WTC11 (cell line): ENCODE data around the gene GSG1L.

Experiments used
- GTF2I ChIP-seq: fragments of 250-450 bp; sonication (Bioruptor Pico); conservative IDR thresholded peaks from 2 replicates; pipeline ENCODE4 v1.4.0; 2021; ENCODE audit warnings: mild to moderate bottlenecking
- JUN ChIP-seq: sonication (generic); formaldehyde crosslinking; IDR thresholded peaks from 2 replicates; pipeline ENCODE4 v1.8.0; 2023; ENCODE audit warnings: mild to moderate bottlenecking, missing genetic modification reagents
- MYBL2 ChIP-seq: sonication (generic); formaldehyde crosslinking; IDR thresholded peaks from 2 replicates; pipeline ENCODE4 v1.8.1; 2023; ENCODE audit warnings: mild to moderate bottlenecking, moderate library complexity, missing genetic modification reagents
- NFYB ChIP-seq: sonication (generic); formaldehyde crosslinking; conservative IDR thresholded peaks from 2 replicates; pipeline ENCODE4 v1.8.0; 2022; ENCODE audit warnings: low read depth, missing genetic modification reagents
- TF ChIP-seq, protein P1 (sequence below): sonication (generic); formaldehyde crosslinking; IDR thresholded peaks from 2 replicates; pipeline ENCODE4 v1.8.0; 2022; ENCODE audit warnings: mild to moderate bottlenecking, missing genetic modification reagents
- TF ChIP-seq, protein P2 (sequence below): sonication (generic); formaldehyde crosslinking; IDR thresholded peaks from 2 replicates; pipeline ENCODE4 v1.8.0; 2023; ENCODE audit warnings: missing genetic modification reagents
- TF ChIP-seq, protein P3 (sequence below): sonication (generic); formaldehyde crosslinking; IDR thresholded peaks from 2 replicates; pipeline ENCODE4 v1.8.0; 2022; ENCODE audit warnings: missing genetic modification reagents
- TF ChIP-seq, protein P4 (sequence below): fragments of 200-600 bp; IDR thresholded peaks from 2 replicates; pipeline ENCODE4 v1.8.0; 2022; ENCODE audit warnings: antibody characterized with exemption
- TF ChIP-seq, protein P5 (sequence below): sonication (generic); formaldehyde crosslinking; IDR thresholded peaks from 2 replicates; pipeline ENCODE4 v1.8.1; 2023; ENCODE audit warnings: mild to moderate bottlenecking, missing genetic modification reagents, moderate library complexity
- TF ChIP-seq, protein P6 (sequence below): sonication (generic); formaldehyde crosslinking; IDR thresholded peaks from 2 replicates; pipeline ENCODE4 v1.8.1; 2023; ENCODE audit warnings: mild to moderate bottlenecking, missing genetic modification reagents
- TF ChIP-seq, protein P7 (sequence below): fragments of 250-450 bp; sonication (Bioruptor Pico); IDR thresholded peaks from 2 replicates; pipeline ENCODE4 v1.9.0; 2021; ENCODE audit warnings: mild to moderate bottlenecking, borderline replicate concordance

DNA sequence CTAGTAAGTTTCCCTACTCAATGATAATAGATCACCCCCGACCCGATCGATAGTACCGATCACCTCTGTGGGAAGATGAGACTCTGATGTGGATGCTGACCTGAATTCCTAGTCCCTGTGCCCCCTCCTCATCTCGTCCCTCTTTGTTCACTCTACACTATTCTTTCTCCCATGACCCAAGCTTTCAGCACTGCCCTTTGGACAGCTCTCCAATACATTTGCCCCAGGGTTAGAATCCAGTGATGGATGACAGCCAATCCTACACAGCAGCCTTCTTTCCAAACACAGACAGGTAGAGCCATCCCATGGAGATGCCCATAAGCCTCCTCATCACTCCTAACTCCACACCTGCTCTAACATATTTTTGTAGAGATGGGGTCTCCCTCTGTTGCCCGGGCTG lies 141.1 kb downstream of the GSG1L start:
- TF ChIP-seq, protein P1, sequence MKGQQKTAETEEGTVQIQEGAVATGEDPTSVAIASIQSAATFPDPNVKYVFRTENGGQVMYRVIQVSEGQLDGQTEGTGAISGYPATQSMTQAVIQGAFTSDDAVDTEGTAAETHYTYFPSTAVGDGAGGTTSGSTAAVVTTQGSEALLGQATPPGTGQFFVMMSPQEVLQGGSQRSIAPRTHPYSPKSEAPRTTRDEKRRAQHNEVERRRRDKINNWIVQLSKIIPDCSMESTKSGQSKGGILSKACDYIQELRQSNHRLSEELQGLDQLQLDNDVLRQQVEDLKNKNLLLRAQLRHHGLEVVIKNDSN (CRISPR knock-in tag): no peak
- TF ChIP-seq, protein P2, sequence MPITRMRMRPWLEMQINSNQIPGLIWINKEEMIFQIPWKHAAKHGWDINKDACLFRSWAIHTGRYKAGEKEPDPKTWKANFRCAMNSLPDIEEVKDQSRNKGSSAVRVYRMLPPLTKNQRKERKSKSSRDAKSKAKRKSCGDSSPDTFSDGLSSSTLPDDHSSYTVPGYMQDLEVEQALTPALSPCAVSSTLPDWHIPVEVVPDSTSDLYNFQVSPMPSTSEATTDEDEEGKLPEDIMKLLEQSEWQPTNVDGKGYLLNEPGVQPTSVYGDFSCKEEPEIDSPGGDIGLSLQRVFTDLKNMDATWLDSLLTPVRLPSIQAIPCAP (CRISPR knock-in tag): no peak
- TF ChIP-seq, protein P3, sequence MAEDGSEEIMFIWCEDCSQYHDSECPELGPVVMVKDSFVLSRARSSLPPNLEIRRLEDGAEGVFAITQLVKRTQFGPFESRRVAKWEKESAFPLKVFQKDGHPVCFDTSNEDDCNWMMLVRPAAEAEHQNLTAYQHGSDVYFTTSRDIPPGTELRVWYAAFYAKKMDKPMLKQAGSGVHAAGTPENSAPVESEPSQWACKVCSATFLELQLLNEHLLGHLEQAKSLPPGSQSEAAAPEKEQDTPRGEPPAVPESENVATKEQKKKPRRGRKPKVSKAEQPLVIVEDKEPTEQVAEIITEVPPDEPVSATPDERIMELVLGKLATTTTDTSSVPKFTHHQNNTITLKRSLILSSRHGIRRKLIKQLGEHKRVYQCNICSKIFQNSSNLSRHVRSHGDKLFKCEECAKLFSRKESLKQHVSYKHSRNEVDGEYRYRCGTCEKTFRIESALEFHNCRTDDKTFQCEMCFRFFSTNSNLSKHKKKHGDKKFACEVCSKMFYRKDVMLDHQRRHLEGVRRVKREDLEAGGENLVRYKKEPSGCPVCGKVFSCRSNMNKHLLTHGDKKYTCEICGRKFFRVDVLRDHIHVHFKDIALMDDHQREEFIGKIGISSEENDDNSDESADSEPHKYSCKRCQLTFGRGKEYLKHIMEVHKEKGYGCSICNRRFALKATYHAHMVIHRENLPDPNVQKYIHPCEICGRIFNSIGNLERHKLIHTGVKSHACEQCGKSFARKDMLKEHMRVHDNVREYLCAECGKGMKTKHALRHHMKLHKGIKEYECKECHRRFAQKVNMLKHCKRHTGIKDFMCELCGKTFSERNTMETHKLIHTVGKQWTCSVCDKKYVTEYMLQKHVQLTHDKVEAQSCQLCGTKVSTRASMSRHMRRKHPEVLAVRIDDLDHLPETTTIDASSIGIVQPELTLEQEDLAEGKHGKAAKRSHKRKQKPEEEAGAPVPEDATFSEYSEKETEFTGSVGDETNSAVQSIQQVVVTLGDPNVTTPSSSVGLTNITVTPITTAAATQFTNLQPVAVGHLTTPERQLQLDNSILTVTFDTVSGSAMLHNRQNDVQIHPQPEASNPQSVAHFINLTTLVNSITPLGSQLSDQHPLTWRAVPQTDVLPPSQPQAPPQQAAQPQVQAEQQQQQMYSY (CRISPR knock-in tag): no peak
- TF ChIP-seq MYBL2 (CRISPR knock-in tag) (no peak), NFYB (CRISPR knock-in tag) (no peak), JUN (CRISPR knock-in tag) (no peak), GTF2I (no peak)
- TF ChIP-seq, protein P4, sequence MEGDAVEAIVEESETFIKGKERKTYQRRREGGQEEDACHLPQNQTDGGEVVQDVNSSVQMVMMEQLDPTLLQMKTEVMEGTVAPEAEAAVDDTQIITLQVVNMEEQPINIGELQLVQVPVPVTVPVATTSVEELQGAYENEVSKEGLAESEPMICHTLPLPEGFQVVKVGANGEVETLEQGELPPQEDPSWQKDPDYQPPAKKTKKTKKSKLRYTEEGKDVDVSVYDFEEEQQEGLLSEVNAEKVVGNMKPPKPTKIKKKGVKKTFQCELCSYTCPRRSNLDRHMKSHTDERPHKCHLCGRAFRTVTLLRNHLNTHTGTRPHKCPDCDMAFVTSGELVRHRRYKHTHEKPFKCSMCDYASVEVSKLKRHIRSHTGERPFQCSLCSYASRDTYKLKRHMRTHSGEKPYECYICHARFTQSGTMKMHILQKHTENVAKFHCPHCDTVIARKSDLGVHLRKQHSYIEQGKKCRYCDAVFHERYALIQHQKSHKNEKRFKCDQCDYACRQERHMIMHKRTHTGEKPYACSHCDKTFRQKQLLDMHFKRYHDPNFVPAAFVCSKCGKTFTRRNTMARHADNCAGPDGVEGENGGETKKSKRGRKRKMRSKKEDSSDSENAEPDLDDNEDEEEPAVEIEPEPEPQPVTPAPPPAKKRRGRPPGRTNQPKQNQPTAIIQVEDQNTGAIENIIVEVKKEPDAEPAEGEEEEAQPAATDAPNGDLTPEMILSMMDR: no peak
- TF ChIP-seq, protein P5, sequence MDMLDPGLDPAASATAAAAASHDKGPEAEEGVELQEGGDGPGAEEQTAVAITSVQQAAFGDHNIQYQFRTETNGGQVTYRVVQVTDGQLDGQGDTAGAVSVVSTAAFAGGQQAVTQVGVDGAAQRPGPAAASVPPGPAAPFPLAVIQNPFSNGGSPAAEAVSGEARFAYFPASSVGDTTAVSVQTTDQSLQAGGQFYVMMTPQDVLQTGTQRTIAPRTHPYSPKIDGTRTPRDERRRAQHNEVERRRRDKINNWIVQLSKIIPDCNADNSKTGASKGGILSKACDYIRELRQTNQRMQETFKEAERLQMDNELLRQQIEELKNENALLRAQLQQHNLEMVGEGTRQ (CRISPR knock-in tag): no peak
- TF ChIP-seq, protein P6, sequence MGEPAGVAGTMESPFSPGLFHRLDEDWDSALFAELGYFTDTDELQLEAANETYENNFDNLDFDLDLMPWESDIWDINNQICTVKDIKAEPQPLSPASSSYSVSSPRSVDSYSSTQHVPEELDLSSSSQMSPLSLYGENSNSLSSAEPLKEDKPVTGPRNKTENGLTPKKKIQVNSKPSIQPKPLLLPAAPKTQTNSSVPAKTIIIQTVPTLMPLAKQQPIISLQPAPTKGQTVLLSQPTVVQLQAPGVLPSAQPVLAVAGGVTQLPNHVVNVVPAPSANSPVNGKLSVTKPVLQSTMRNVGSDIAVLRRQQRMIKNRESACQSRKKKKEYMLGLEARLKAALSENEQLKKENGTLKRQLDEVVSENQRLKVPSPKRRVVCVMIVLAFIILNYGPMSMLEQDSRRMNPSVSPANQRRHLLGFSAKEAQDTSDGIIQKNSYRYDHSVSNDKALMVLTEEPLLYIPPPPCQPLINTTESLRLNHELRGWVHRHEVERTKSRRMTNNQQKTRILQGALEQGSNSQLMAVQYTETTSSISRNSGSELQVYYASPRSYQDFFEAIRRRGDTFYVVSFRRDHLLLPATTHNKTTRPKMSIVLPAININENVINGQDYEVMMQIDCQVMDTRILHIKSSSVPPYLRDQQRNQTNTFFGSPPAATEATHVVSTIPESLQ: no peak
- TF ChIP-seq, protein P7, sequence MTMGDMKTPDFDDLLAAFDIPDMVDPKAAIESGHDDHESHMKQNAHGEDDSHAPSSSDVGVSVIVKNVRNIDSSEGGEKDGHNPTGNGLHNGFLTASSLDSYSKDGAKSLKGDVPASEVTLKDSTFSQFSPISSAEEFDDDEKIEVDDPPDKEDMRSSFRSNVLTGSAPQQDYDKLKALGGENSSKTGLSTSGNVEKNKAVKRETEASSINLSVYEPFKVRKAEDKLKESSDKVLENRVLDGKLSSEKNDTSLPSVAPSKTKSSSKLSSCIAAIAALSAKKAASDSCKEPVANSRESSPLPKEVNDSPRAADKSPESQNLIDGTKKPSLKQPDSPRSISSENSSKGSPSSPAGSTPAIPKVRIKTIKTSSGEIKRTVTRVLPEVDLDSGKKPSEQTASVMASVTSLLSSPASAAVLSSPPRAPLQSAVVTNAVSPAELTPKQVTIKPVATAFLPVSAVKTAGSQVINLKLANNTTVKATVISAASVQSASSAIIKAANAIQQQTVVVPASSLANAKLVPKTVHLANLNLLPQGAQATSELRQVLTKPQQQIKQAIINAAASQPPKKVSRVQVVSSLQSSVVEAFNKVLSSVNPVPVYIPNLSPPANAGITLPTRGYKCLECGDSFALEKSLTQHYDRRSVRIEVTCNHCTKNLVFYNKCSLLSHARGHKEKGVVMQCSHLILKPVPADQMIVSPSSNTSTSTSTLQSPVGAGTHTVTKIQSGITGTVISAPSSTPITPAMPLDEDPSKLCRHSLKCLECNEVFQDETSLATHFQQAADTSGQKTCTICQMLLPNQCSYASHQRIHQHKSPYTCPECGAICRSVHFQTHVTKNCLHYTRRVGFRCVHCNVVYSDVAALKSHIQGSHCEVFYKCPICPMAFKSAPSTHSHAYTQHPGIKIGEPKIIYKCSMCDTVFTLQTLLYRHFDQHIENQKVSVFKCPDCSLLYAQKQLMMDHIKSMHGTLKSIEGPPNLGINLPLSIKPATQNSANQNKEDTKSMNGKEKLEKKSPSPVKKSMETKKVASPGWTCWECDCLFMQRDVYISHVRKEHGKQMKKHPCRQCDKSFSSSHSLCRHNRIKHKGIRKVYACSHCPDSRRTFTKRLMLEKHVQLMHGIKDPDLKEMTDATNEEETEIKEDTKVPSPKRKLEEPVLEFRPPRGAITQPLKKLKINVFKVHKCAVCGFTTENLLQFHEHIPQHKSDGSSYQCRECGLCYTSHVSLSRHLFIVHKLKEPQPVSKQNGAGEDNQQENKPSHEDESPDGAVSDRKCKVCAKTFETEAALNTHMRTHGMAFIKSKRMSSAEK (CRISPR knock-in tag): no peak
